H9 (cell line): ENCODE results near the gene ECE1. TPM values are rescaled to one million over a fixed set of nuclear protein-coding genes. Genes with fewer than 3 reads are reported as not detected.

ENCODE experiments used
- DNase-seq: peaks from one replicate; pipeline ENCODE4 v3.0.0-alpha.2; 2017
- H2AFZ ChIP-seq: one replicate; pipeline ENCODE4 v1.6.1; 2013; ENCODE audit warnings: mild to moderate bottlenecking, low read length, control low read depth, moderate library complexity
- H2AK5ac ChIP-seq: 2 replicates; pipeline ENCODE4 v1.6.1; 2013; ENCODE audit warnings: low read length, control low read depth, mixed read lengths; ENCODE audit not compliant: insufficient read length
- H2BK120ac ChIP-seq: one replicate; pipeline ENCODE4 v1.6.1; 2013; ENCODE audit warnings: low read depth, mild to moderate bottlenecking, low read length, control low read depth, inconsistent platforms; ENCODE audit not compliant: poor library complexity, severe bottlenecking
- H2BK12ac ChIP-seq: 2 replicates; pipeline ENCODE4 v1.6.1; 2013; ENCODE audit warnings: low read length, control low read depth, mixed read lengths, low read depth; ENCODE audit not compliant: insufficient read length
- H2BK15ac ChIP-seq: 2 replicates; pipeline ENCODE4 v1.6.1; 2013; ENCODE audit warnings: low read depth, low read length, control low read depth
- H2BK20ac ChIP-seq: one replicate; pipeline ENCODE4 v1.6.1; 2013; ENCODE audit warnings: low read depth, mild to moderate bottlenecking, low read length, control low read depth, inconsistent platforms; ENCODE audit not compliant: poor library complexity, severe bottlenecking
- H2BK5ac ChIP-seq: 2 replicates; pipeline ENCODE4 v1.6.1; 2013; ENCODE audit warnings: low read length, control low read depth, mixed read lengths; ENCODE audit not compliant: insufficient read length
- H3K14ac ChIP-seq: 2 replicates; pipeline ENCODE4 v1.6.1; 2013; ENCODE audit warnings: low read length, control low read depth; ENCODE audit not compliant: insufficient read depth
- H3K18ac ChIP-seq: 2 replicates; pipeline ENCODE4 v1.6.1; 2013; ENCODE audit warnings: low read depth, mild to moderate bottlenecking, mixed read lengths, low read length, control low read depth; ENCODE audit not compliant: insufficient read length
- H3K23ac ChIP-seq: 2 replicates; pipeline ENCODE4 v1.6.1; 2013; ENCODE audit warnings: low read length, control low read depth, mixed read lengths, low read depth; ENCODE audit not compliant: insufficient read length
- H3K23me2 ChIP-seq: 2 replicates; pipeline ENCODE4 v1.6.1; 2013; ENCODE audit warnings: low read depth, mild to moderate bottlenecking, mixed read lengths, low read length, control low read depth; ENCODE audit not compliant: insufficient read length, poor library complexity, severe bottlenecking
- H3K27ac ChIP-seq: 2 replicates; pipeline ENCODE4 v1.5.1; 2013; ENCODE audit warnings: low read length, control low read depth, mixed read lengths, low read depth; ENCODE audit not compliant: insufficient read length
- H3K27me3 ChIP-seq: 2 replicates; pipeline ENCODE4 v1.6.1; 2013; ENCODE audit warnings: low read length, control low read depth, inconsistent platforms; ENCODE audit not compliant: insufficient read depth
- H3K4ac ChIP-seq: 2 replicates; pipeline ENCODE4 v1.6.1; 2013; ENCODE audit warnings: low read depth, mild to moderate bottlenecking, control low read depth, inconsistent platforms, low read length, moderate library complexity
- H3K4me1 ChIP-seq: 2 replicates; pipeline ENCODE4 v1.6.1; 2013; ENCODE audit warnings: low read length, control low read depth, inconsistent platforms; ENCODE audit not compliant: insufficient read depth
- H3K4me2 ChIP-seq: 2 replicates; pipeline ENCODE4 v1.6.1; 2013; ENCODE audit warnings: low read length, control low read depth, mixed read lengths; ENCODE audit not compliant: insufficient read length, insufficient read depth
- H3K56ac ChIP-seq: 2 replicates; pipeline ENCODE4 v1.6.1; 2013; ENCODE audit warnings: low read depth, mild to moderate bottlenecking, mixed read lengths, low read length, control low read depth; ENCODE audit not compliant: insufficient read length
- H3K79me1 ChIP-seq: 2 replicates; pipeline ENCODE4 v1.6.1; 2013; ENCODE audit warnings: low read depth, mild to moderate bottlenecking, moderate library complexity, low read length, control low read depth, inconsistent platforms; ENCODE audit not compliant: insufficient read depth, poor library complexity, severe bottlenecking
- H3K79me2 ChIP-seq: 2 replicates; pipeline ENCODE4 v1.6.1; 2013; ENCODE audit warnings: low read length, control low read depth, inconsistent platforms; ENCODE audit not compliant: insufficient read depth
- H3K9ac ChIP-seq: 2 replicates; pipeline ENCODE4 v1.6.1; 2013; ENCODE audit warnings: low read length, control low read depth, mixed read lengths; ENCODE audit not compliant: insufficient read length; ENCODE audit errors: extremely low read depth
- H3K9me3 ChIP-seq: one replicate; pipeline ENCODE4 v1.6.1; 2013; ENCODE audit warnings: low read depth, low read length, inconsistent platforms; ENCODE audit not compliant: control insufficient read depth
- H3T11ph ChIP-seq: one replicate; pipeline ENCODE4 v1.6.1; 2013; ENCODE audit warnings: mild to moderate bottlenecking, low read length, control low read depth, inconsistent platforms
- H4K20me1 ChIP-seq: one replicate; pipeline ENCODE4 v1.6.1; 2013; ENCODE audit not compliant: control insufficient read depth, insufficient read length, insufficient read depth
- H4K5ac ChIP-seq: 2 replicates; pipeline ENCODE4 v1.6.1; 2013; ENCODE audit warnings: low read depth, mild to moderate bottlenecking, mixed read lengths, low read length, control low read depth; ENCODE audit not compliant: insufficient read length
- H4K8ac ChIP-seq: replicated peaks from 2 replicates; pipeline ENCODE4 v1.6.1; 2013; ENCODE audit warnings: low read length, control low read depth, mixed read lengths, low read depth; ENCODE audit not compliant: insufficient read length
- H4K91ac ChIP-seq: 2 replicates; pipeline ENCODE4 v1.6.1; 2013; ENCODE audit warnings: low read depth, mild to moderate bottlenecking, moderate library complexity, mixed read lengths, low read length, control low read depth; ENCODE audit not compliant: insufficient read length
- H3K27ac Mint-ChIP-seq, 3 experiments: 2 replicates in 2 of 3; 3 replicates in 1 of 3; pipeline ENCODE4 v1.8.0; 2020 to 2021; ENCODE audit warnings: mixed read lengths in 3 of 3, mild to moderate bottlenecking in 1 of 3, moderate library complexity in 1 of 3
- H3K27me3 Mint-ChIP-seq: 2 replicates; pipeline ENCODE4 v1.8.0; 2021; ENCODE audit warnings: low read depth, mild to moderate bottlenecking, moderate library complexity, mixed read lengths
- H3K36me3 Mint-ChIP-seq, 3 experiments: 2 replicates in 2 of 3; 3 replicates in 1 of 3; pipeline ENCODE4 v1.8.0; 2020 to 2021; ENCODE audit warnings: low read depth in 3 of 3, mixed read lengths in 3 of 3; ENCODE audit not compliant: insufficient read depth in 1 of 3
- H3K4me1 Mint-ChIP-seq, 2 experiments: 2 replicates each; pipeline ENCODE4 v1.8.0; 2020; ENCODE audit warnings: mixed read lengths in 2 of 2
- H3K4me3 Mint-ChIP-seq, 2 experiments: 2 replicates in 1 of 2; 3 replicates in 1 of 2; pipeline ENCODE4 v1.8.0; 2020 to 2021; ENCODE audit warnings: mild to moderate bottlenecking in 2 of 2, mixed read lengths in 2 of 2, moderate library complexity in 1 of 2
- H3K9me3 Mint-ChIP-seq, 2 experiments: 2 replicates in 1 of 2; 3 replicates in 1 of 2; pipeline ENCODE4 v1.8.0; 2020; ENCODE audit warnings: mild to moderate bottlenecking in 2 of 2, mixed read lengths in 2 of 2, moderate library complexity in 1 of 2
- CTCF ChIP-seq: fragments of 200-600 bp; sonication (generic); conservative IDR thresholded peaks from 3 replicates; pipeline ENCODE4 v1.8.0; 2021; ENCODE audit warnings: antibody characterized with exemption, mild to moderate bottlenecking
- whole genome bisulfite sequencing: extraction: QIAGEN DNeasy Blood & Tissue Kit; methylation state at CpG from one replicate; pipeline ENCODE4 v1.1.7; 2013; ENCODE audit warnings: missing lambda C conversion rate, low lambda C conversion rate, mixed read lengths; ENCODE audit not compliant: insufficient read length; ENCODE audit errors: extremely low coverage; 5-methylcytosine and 5-hydroxymethylcytosine counted together
- total RNA-seq: library from RNA; stranded (reverse); gene quantifications from 2 replicates; pipeline ENCODE4 v1.2.1, GENCODE V29; 2021

Gene ECE1
- total RNA-seq, 1 experiment from 2014 or later, result 31.1 TPM

GRCh38 chr1:21305900-21306189 is 15.6 kb upstream of the ECE1 start:
- Mint-ChIP-seq H3K4me1 (peaks cover 53 to 62% of the 10 kb centered on the region in 2 experiments), H3K27ac (no peak overlapping the region), H3K9me3 (peaks cover 0 to 3% of the 10 kb centered on the region in 2 experiments; a peak in 2 of 5 replicates), H3K36me3 (peaks cover 3 to 5% (median 4%) of the 10 kb centered on the region in 3 experiments; a peak in 6 of 7 replicates), H3K4me3 (no peak overlapping the region), H3K27me3 (no peaks in the 10 kb centered on the region; the same call in 1 of the 2 replicates)
- no peaks in the 10 kb centered on the region for H3K9me3 ChIP-seq
- WGBS, result no CpG with 5 or more reads among the region's 1 CpG
- H3K56ac ChIP-seq, result no peak overlapping the region
- DNase-seq, result no peak
- H3K4ac ChIP-seq, result no peak overlapping the region
- H3K79me2 ChIP-seq, result no peaks in the 10 kb centered on the region
- no peak overlapping the region for H3K23ac ChIP-seq
- no peak overlapping the region for H3K18ac ChIP-seq
- H2BK15ac ChIP-seq, result no peak overlapping the region
- H3K79me1 ChIP-seq, result no peaks in the 10 kb centered on the region
- H3K27me3 ChIP-seq, result no peaks in the 10 kb centered on the region
- no peak overlapping the region for H2BK5ac ChIP-seq
- no peak overlapping the region for H2BK120ac ChIP-seq
- H2AK5ac ChIP-seq, result no peak overlapping the region
- H4K20me1 ChIP-seq, result no peaks in the 10 kb centered on the region
- no peak overlapping the region for H3K9ac ChIP-seq
- H4K91ac ChIP-seq, result no peak overlapping the region
- H3K14ac ChIP-seq, result no peak overlapping the region
- H3K27ac ChIP-seq, result no peak overlapping the region
- TF ChIP-seq CTCF, result no peak
- no peak overlapping the region for H3T11ph ChIP-seq
- H3K4me2 ChIP-seq, result no peak overlapping the region
- H2AFZ ChIP-seq, result no peak overlapping the region
- H3K4me1 ChIP-seq, result peaks cover 4% of the 10 kb centered on the region; the same call in 1 of the 2 replicates
- no peak overlapping the region for H4K8ac ChIP-seq
- H2BK12ac ChIP-seq, result no peak overlapping the region
- H3K23me2 ChIP-seq, result no peaks in the 10 kb centered on the region
- no peak overlapping the region for H4K5ac ChIP-seq
- no peak overlapping the region for H2BK20ac ChIP-seq
